H9 (cell line): ENCODE measurements around the gene ABCC4. TPM values are rescaled to one million over a fixed set of nuclear protein-coding genes. Genes with fewer than 3 reads are reported as not detected.
"Not testable (repeated sequence)": the region's sequence is repeated elsewhere in the genome, so short reads cannot be mapped to it uniquely, and the experiment has no call there.

Experiments
- DNase-seq: peaks from one replicate; pipeline ENCODE4 v3.0.0-alpha.2; 2017
- H2AFZ ChIP-seq: one replicate; pipeline ENCODE4 v1.6.1; 2013; ENCODE audit warnings: mild to moderate bottlenecking, low read length, control low read depth, moderate library complexity
- H2AK5ac ChIP-seq: 2 replicates; pipeline ENCODE4 v1.6.1; 2013; ENCODE audit warnings: low read length, control low read depth, mixed read lengths; ENCODE audit not compliant: insufficient read length
- H2BK120ac ChIP-seq: one replicate; pipeline ENCODE4 v1.6.1; 2013; ENCODE audit warnings: low read depth, mild to moderate bottlenecking, low read length, control low read depth, inconsistent platforms; ENCODE audit not compliant: poor library complexity, severe bottlenecking
- H2BK12ac ChIP-seq: 2 replicates; pipeline ENCODE4 v1.6.1; 2013; ENCODE audit warnings: low read length, control low read depth, mixed read lengths, low read depth; ENCODE audit not compliant: insufficient read length
- H2BK15ac ChIP-seq: 2 replicates; pipeline ENCODE4 v1.6.1; 2013; ENCODE audit warnings: low read depth, low read length, control low read depth
- H2BK20ac ChIP-seq: one replicate; pipeline ENCODE4 v1.6.1; 2013; ENCODE audit warnings: low read depth, mild to moderate bottlenecking, low read length, control low read depth, inconsistent platforms; ENCODE audit not compliant: poor library complexity, severe bottlenecking
- H2BK5ac ChIP-seq: 2 replicates; pipeline ENCODE4 v1.6.1; 2013; ENCODE audit warnings: low read length, control low read depth, mixed read lengths; ENCODE audit not compliant: insufficient read length
- H3K14ac ChIP-seq: 2 replicates; pipeline ENCODE4 v1.6.1; 2013; ENCODE audit warnings: low read length, control low read depth; ENCODE audit not compliant: insufficient read depth
- H3K18ac ChIP-seq: 2 replicates; pipeline ENCODE4 v1.6.1; 2013; ENCODE audit warnings: low read depth, mild to moderate bottlenecking, mixed read lengths, low read length, control low read depth; ENCODE audit not compliant: insufficient read length
- H3K23ac ChIP-seq: 2 replicates; pipeline ENCODE4 v1.6.1; 2013; ENCODE audit warnings: low read length, control low read depth, mixed read lengths, low read depth; ENCODE audit not compliant: insufficient read length
- H3K23me2 ChIP-seq: 2 replicates; pipeline ENCODE4 v1.6.1; 2013; ENCODE audit warnings: low read depth, mild to moderate bottlenecking, mixed read lengths, low read length, control low read depth; ENCODE audit not compliant: insufficient read length, poor library complexity, severe bottlenecking
- H3K27ac ChIP-seq: 2 replicates; pipeline ENCODE4 v1.5.1; 2013; ENCODE audit warnings: low read length, control low read depth, mixed read lengths, low read depth; ENCODE audit not compliant: insufficient read length
- H3K27me3 ChIP-seq: 2 replicates; pipeline ENCODE4 v1.6.1; 2013; ENCODE audit warnings: low read length, control low read depth, inconsistent platforms; ENCODE audit not compliant: insufficient read depth
- H3K4ac ChIP-seq: 2 replicates; pipeline ENCODE4 v1.6.1; 2013; ENCODE audit warnings: low read depth, mild to moderate bottlenecking, control low read depth, inconsistent platforms, low read length, moderate library complexity
- H3K4me1 ChIP-seq: 2 replicates; pipeline ENCODE4 v1.6.1; 2013; ENCODE audit warnings: low read length, control low read depth, inconsistent platforms; ENCODE audit not compliant: insufficient read depth
- H3K4me2 ChIP-seq: 2 replicates; pipeline ENCODE4 v1.6.1; 2013; ENCODE audit warnings: low read length, control low read depth, mixed read lengths; ENCODE audit not compliant: insufficient read length, insufficient read depth
- H3K56ac ChIP-seq: 2 replicates; pipeline ENCODE4 v1.6.1; 2013; ENCODE audit warnings: low read depth, mild to moderate bottlenecking, mixed read lengths, low read length, control low read depth; ENCODE audit not compliant: insufficient read length
- H3K79me1 ChIP-seq: 2 replicates; pipeline ENCODE4 v1.6.1; 2013; ENCODE audit warnings: low read depth, mild to moderate bottlenecking, moderate library complexity, low read length, control low read depth, inconsistent platforms; ENCODE audit not compliant: insufficient read depth, poor library complexity, severe bottlenecking
- H3K79me2 ChIP-seq: 2 replicates; pipeline ENCODE4 v1.6.1; 2013; ENCODE audit warnings: low read length, control low read depth, inconsistent platforms; ENCODE audit not compliant: insufficient read depth
- H3K9ac ChIP-seq: 2 replicates; pipeline ENCODE4 v1.6.1; 2013; ENCODE audit warnings: low read length, control low read depth, mixed read lengths; ENCODE audit not compliant: insufficient read length; ENCODE audit errors: extremely low read depth
- H3K9me3 ChIP-seq: one replicate; pipeline ENCODE4 v1.6.1; 2013; ENCODE audit warnings: low read depth, low read length, inconsistent platforms; ENCODE audit not compliant: control insufficient read depth
- H3T11ph ChIP-seq: one replicate; pipeline ENCODE4 v1.6.1; 2013; ENCODE audit warnings: mild to moderate bottlenecking, low read length, control low read depth, inconsistent platforms
- H4K20me1 ChIP-seq: one replicate; pipeline ENCODE4 v1.6.1; 2013; ENCODE audit not compliant: control insufficient read depth, insufficient read length, insufficient read depth
- H4K5ac ChIP-seq: 2 replicates; pipeline ENCODE4 v1.6.1; 2013; ENCODE audit warnings: low read depth, mild to moderate bottlenecking, mixed read lengths, low read length, control low read depth; ENCODE audit not compliant: insufficient read length
- H4K8ac ChIP-seq: replicated peaks from 2 replicates; pipeline ENCODE4 v1.6.1; 2013; ENCODE audit warnings: low read length, control low read depth, mixed read lengths, low read depth; ENCODE audit not compliant: insufficient read length
- H4K91ac ChIP-seq: 2 replicates; pipeline ENCODE4 v1.6.1; 2013; ENCODE audit warnings: low read depth, mild to moderate bottlenecking, moderate library complexity, mixed read lengths, low read length, control low read depth; ENCODE audit not compliant: insufficient read length
- H3K27ac Mint-ChIP-seq, 3 experiments: 2 replicates in 2 of 3; 3 replicates in 1 of 3; pipeline ENCODE4 v1.8.0; 2020 to 2021; ENCODE audit warnings: mixed read lengths in 3 of 3, mild to moderate bottlenecking in 1 of 3, moderate library complexity in 1 of 3
- H3K27me3 Mint-ChIP-seq: 2 replicates; pipeline ENCODE4 v1.8.0; 2021; ENCODE audit warnings: low read depth, mild to moderate bottlenecking, moderate library complexity, mixed read lengths
- H3K36me3 Mint-ChIP-seq, 3 experiments: 2 replicates in 2 of 3; 3 replicates in 1 of 3; pipeline ENCODE4 v1.8.0; 2020 to 2021; ENCODE audit warnings: low read depth in 3 of 3, mixed read lengths in 3 of 3; ENCODE audit not compliant: insufficient read depth in 1 of 3
- H3K4me1 Mint-ChIP-seq, 2 experiments: 2 replicates each; pipeline ENCODE4 v1.8.0; 2020; ENCODE audit warnings: mixed read lengths in 2 of 2
- H3K4me3 Mint-ChIP-seq, 2 experiments: 2 replicates in 1 of 2; 3 replicates in 1 of 2; pipeline ENCODE4 v1.8.0; 2020 to 2021; ENCODE audit warnings: mild to moderate bottlenecking in 2 of 2, mixed read lengths in 2 of 2, moderate library complexity in 1 of 2
- H3K9me3 Mint-ChIP-seq, 2 experiments: 2 replicates in 1 of 2; 3 replicates in 1 of 2; pipeline ENCODE4 v1.8.0; 2020; ENCODE audit warnings: mild to moderate bottlenecking in 2 of 2, mixed read lengths in 2 of 2, moderate library complexity in 1 of 2
- CTCF ChIP-seq: fragments of 200-600 bp; sonication (generic); conservative IDR thresholded peaks from 3 replicates; pipeline ENCODE4 v1.8.0; 2021; ENCODE audit warnings: antibody characterized with exemption, mild to moderate bottlenecking
- WGBS: extraction: QIAGEN DNeasy Blood & Tissue Kit; methylation state at CpG from one replicate; pipeline ENCODE4 v1.1.7; 2013; ENCODE audit warnings: missing lambda C conversion rate, low lambda C conversion rate, mixed read lengths; ENCODE audit not compliant: insufficient read length; ENCODE audit errors: extremely low coverage; 5-methylcytosine and 5-hydroxymethylcytosine counted together
- total RNA-seq: library from RNA; stranded (reverse); gene quantifications from 2 replicates; pipeline ENCODE4 v1.2.1, GENCODE V29; 2021

The ABCC4 gene
- total RNA-seq, 1 experiment from 2014 or later = 5.9 TPM

- Mint-ChIP-seq H3K27ac (no peak overlapping the region), H3K4me1 (peaks cover 3 to 5% of the 10 kb centered on the region in 2 experiments), H3K27me3 (no peaks in the 10 kb centered on the region; the same call in 1 of the 2 replicates), H3K36me3 (peaks cover 2 to 9% (median 2%) of the 10 kb centered on the region in 3 experiments; a peak in 4 of 7 replicates), H3K4me3 (no peak overlapping the region), H3K9me3 (peaks cover 4 to 8% of the 10 kb centered on the region in 2 experiments; a peak in 2 of 5 replicates)
- Histone ChIP-seq H3K23ac (no peak overlapping the region), H3K9me3 (no peaks in the 10 kb centered on the region), H3K14ac (no peak overlapping the region), H3K4me2 (no peak overlapping the region), H2AFZ (no peak overlapping the region), H3K4me1 (no peaks in the 10 kb centered on the region; the same call in 1 of the 2 replicates), H3K4ac (no peak overlapping the region), H3K56ac (no peak overlapping the region), H3K18ac (no peak overlapping the region), H3K27ac (no peak overlapping the region), H2BK120ac (no peak overlapping the region), H4K8ac (no peak overlapping the region), H3T11ph (no peak overlapping the region), H2AK5ac (no peak overlapping the region), H2BK12ac (no peak overlapping the region), H3K23me2 (no peaks in the 10 kb centered on the region), H2BK20ac (no peak overlapping the region), H3K27me3 (no peaks in the 10 kb centered on the region), H3K79me2 (no peaks in the 10 kb centered on the region), H4K91ac (no peak overlapping the region), H3K79me1 (no peaks in the 10 kb centered on the region), H2BK5ac (no peak overlapping the region), H3K9ac (no peak overlapping the region), H2BK15ac (no peak overlapping the region), H4K20me1 (no peaks in the 10 kb centered on the region), H4K5ac (no peak overlapping the region)
- WGBS = no CpG with 5 or more reads among the region's 4 CpGs
- DNase-seq = no peak
- no peak for TF ChIP-seq CTCF
Observed at GRCh38 chr13:95199896-95200295, 101.4 kb downstream of the ABCC4 start.

GRCh38 chr13:95198606-95199005 is 102.6 kb downstream of the ABCC4 start:
- no CpG with 5 or more reads among the region's 2 CpGs for WGBS
- not testable (repeated sequence) for H2BK120ac ChIP-seq, H3K36me3 Mint-ChIP-seq, H2BK5ac ChIP-seq, H3K4ac ChIP-seq, H3K9me3 Mint-ChIP-seq, H3K4me2 ChIP-seq, H2AK5ac ChIP-seq, H3K4me1 Mint-ChIP-seq, H3K56ac ChIP-seq, H3K18ac ChIP-seq, H3K23me2 ChIP-seq, H3K23ac ChIP-seq, H2BK12ac ChIP-seq, H4K8ac ChIP-seq, H3K14ac ChIP-seq, H4K5ac ChIP-seq, H2AFZ ChIP-seq, H2BK20ac ChIP-seq, H3K27ac ChIP-seq, H2BK15ac ChIP-seq, H3K27ac Mint-ChIP-seq, H3K27me3 Mint-ChIP-seq, DNase-seq, H3K4me1 ChIP-seq, H3T11ph ChIP-seq, H4K91ac ChIP-seq, H3K79me2 ChIP-seq, H3K79me1 ChIP-seq, H3K9ac ChIP-seq, H3K4me3 Mint-ChIP-seq, H4K20me1 ChIP-seq, H3K9me3 ChIP-seq, H3K27me3 ChIP-seq
